A549 (cell line): ENCODE results near the gene SLC17A8.

Experiments
- CEBPB ChIP-seq, 2 experiments: fragments of >200 bp in 1 of 2; sonication (Bioruptor Twin) in 1 of 2; formaldehyde crosslinking in 1 of 2; IDR thresholded peaks; 2 replicates each; pipeline ENCODE4 v1.6.1; 2012 to 2016
- CHD2 ChIP-seq: fragments of 150-350 bp; IDR thresholded peaks from 2 replicates; pipeline ENCODE4 v1.6.1; 2014; ENCODE audit warnings: low read length; ENCODE audit not compliant: partially characterized antibody
- MYC ChIP-seq: IDR thresholded peaks from 2 replicates; pipeline ENCODE4 v1.6.1; 2012; ENCODE audit warnings: mild to moderate bottlenecking, inconsistent platforms, low read length, improper control_type of control experiment, borderline replicate concordance
- RAD21 ChIP-seq, 2 experiments: fragments of >200 bp in 1 of 2; sonication (Bioruptor Twin) in 1 of 2; formaldehyde crosslinking in 1 of 2; IDR thresholded peaks in 1 of 2; conservative IDR thresholded peaks in 1 of 2; 2 replicates in 1 of 2; 3 replicates in 1 of 2; pipeline ENCODE4 v1.6.1; 2012 to 2018; ENCODE audit warnings: inconsistent platforms in 1 of 2
- RCOR1 ChIP-seq: fragments of 150-350 bp; IDR thresholded peaks from 2 replicates; pipeline ENCODE4 v1.6.1; 2014; ENCODE audit warnings: antibody characterized with exemption, low read length, low read depth
- SREBF2 ChIP-seq: fragments of 450-650 bp; IDR thresholded peaks from 2 replicates; pipeline ENCODE4 v1.6.1; 2014; ENCODE audit warnings: mild to moderate bottlenecking, moderate library complexity
- TF ChIP-seq, protein P1 (sequence below): IDR thresholded peaks from 2 replicates; pipeline ENCODE4 v1.6.1; 2012; ENCODE audit warnings: low read depth, borderline replicate concordance
- TF ChIP-seq, protein P2 (sequence below): fragments of >200 bp; sonication (Bioruptor Twin); formaldehyde crosslinking; IDR thresholded peaks from 3 replicates; pipeline ENCODE4 v1.5.1; 2016
- TF ChIP-seq, protein P3 (sequence below): IDR thresholded peaks from 2 replicates; pipeline ENCODE4 v1.6.1; 2012

DNA sequence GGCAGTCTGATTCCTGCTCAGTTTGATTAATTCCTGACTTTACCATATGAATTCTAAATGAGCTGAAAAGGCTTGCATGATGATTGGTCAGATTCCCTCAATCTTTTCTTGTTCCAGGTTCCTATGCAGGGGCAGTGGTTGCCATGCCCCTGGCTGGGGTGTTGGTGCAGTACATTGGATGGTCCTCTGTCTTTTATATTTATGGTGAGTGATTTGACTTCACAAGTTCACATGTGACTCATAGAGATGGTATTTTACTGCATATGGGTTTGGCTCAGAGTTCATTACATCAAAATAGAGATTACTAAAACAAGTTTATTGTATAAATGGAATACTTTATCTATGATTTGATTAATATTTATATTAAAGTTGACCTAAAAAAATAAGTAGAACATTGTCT lies 44.8 kb downstream of the SLC17A8 start:
- TF ChIP-seq, protein P1, sequence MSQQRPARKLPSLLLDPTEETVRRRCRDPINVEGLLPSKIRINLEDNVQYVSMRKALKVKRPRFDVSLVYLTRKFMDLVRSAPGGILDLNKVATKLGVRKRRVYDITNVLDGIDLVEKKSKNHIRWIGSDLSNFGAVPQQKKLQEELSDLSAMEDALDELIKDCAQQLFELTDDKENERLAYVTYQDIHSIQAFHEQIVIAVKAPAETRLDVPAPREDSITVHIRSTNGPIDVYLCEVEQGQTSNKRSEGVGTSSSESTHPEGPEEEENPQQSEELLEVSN = no peak
- TF ChIP-seq, protein P2, sequence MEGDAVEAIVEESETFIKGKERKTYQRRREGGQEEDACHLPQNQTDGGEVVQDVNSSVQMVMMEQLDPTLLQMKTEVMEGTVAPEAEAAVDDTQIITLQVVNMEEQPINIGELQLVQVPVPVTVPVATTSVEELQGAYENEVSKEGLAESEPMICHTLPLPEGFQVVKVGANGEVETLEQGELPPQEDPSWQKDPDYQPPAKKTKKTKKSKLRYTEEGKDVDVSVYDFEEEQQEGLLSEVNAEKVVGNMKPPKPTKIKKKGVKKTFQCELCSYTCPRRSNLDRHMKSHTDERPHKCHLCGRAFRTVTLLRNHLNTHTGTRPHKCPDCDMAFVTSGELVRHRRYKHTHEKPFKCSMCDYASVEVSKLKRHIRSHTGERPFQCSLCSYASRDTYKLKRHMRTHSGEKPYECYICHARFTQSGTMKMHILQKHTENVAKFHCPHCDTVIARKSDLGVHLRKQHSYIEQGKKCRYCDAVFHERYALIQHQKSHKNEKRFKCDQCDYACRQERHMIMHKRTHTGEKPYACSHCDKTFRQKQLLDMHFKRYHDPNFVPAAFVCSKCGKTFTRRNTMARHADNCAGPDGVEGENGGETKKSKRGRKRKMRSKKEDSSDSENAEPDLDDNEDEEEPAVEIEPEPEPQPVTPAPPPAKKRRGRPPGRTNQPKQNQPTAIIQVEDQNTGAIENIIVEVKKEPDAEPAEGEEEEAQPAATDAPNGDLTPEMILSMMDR = no peak
- no peak for TF ChIP-seq RCOR1
- no peak for TF ChIP-seq RAD21 (conservative IDR thresholded peaks at IDR 0.05 in 1 of 2, IDR thresholded peaks at IDR 0.05 in 1 of 2)
- no peak for TF ChIP-seq SREBF2
- TF ChIP-seq, protein P3, sequence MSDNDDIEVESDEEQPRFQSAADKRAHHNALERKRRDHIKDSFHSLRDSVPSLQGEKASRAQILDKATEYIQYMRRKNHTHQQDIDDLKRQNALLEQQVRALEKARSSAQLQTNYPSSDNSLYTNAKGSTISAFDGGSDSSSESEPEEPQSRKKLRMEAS = no peak
- TF ChIP-seq CHD2 = no peak
- no peak for TF ChIP-seq CEBPB (IDR thresholded peaks at IDR 0.05)
- no peak for TF ChIP-seq MYC
